ENCODE data around the gene BTF3.

Gene BTF3

DNA sequence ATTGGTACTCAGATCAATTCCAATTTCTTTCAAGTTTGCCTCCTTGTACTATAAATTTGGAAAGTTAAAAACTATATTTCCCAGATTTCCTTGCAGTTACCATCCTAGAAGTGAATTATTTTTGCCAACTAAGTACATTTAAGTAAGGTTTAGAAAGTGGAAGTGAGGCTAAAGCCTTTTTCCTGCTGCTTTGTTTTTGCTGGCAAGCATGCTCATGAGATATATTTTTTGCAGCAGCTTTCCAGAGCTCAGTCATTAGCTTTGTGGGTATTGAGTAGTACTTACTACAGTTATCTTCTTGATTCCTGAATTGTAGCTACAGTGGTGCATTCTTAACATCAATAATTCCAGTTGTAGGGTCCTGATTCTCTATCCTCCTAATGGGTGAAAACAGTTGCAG, 3.5 kb upstream of the BTF3 start:
- no peak overlapping the region for H3K4me3 ChIP-seq (replicated peaks; ENCODE audit: low read depth, low read length)
- TF ChIP-seq, protein P1, sequence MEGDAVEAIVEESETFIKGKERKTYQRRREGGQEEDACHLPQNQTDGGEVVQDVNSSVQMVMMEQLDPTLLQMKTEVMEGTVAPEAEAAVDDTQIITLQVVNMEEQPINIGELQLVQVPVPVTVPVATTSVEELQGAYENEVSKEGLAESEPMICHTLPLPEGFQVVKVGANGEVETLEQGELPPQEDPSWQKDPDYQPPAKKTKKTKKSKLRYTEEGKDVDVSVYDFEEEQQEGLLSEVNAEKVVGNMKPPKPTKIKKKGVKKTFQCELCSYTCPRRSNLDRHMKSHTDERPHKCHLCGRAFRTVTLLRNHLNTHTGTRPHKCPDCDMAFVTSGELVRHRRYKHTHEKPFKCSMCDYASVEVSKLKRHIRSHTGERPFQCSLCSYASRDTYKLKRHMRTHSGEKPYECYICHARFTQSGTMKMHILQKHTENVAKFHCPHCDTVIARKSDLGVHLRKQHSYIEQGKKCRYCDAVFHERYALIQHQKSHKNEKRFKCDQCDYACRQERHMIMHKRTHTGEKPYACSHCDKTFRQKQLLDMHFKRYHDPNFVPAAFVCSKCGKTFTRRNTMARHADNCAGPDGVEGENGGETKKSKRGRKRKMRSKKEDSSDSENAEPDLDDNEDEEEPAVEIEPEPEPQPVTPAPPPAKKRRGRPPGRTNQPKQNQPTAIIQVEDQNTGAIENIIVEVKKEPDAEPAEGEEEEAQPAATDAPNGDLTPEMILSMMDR (IDR thresholded peaks at IDR 0.05; ENCODE audit: low read depth, low read length, missing control alignments) = no peak
- no peak for DNase-seq (ENCODE audit: extremely low read depth, low read depth)

DNA sequence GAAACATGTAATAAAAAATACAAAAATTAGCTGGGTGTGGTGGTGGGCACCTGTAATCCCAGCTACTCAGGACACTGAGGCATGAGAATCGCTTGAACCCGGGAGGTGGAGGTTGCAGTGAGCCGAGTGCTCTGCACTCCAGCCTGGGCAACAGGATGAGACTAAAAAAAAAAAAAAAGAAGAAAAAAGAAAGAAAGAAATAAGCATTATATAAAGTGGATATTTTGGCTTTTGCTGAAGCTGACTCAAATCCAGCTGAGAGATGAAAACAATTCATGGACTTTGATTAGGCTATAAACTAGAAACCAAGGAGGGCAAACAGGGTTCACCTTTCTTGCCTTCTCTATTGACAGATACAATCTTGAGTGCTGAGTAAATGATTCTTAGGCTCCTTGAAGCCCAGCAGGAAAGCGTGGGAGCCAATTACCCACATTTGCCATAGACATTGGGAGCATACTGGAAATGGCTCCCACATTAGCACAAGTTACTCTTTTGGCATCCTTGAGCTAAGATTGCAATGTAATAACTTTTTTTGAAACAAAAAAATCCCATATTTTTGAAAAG, 2.4 kb upstream of the BTF3 start:
- no peak for DNase-seq (ENCODE audit: extremely low read depth, low read depth)
- H3K4me3 ChIP-seq (replicated peaks; ENCODE audit: low read depth, low read length) = no peak overlapping the region
- TF ChIP-seq, protein P1 (IDR thresholded peaks at IDR 0.05; ENCODE audit: low read depth, low read length, missing control alignments) = no peak

DNA sequence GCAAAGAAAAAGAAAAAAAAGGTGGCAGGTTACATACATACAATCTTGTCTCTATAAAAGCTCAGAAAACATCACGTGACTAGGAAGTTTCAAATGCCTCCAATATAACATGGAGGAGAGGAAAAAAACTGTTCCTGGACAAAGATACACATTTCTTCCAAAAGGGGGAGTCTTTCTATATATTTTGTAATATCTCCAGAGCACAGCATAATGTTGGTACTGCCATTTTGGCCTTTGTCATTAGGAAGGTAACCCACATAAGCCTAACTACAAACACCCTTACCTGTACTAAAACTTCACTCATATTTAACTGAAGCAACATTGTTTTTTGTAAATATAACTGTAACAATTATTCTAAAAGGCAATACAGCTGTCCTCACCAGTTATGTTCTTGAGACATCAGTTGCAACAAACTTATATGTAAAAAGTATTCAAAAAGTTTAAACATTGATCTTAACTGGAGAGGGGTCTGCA, 1.2 kb upstream of the BTF3 start:
- TF ChIP-seq, protein P1 (IDR thresholded peaks at IDR 0.05; ENCODE audit: low read depth, low read length, missing control alignments) = peak; percentile 33
- H3K4me3 ChIP-seq (replicated peaks; ENCODE audit: low read depth, low read length) = peak overlapping the region; percentile 95
- DNase-seq (ENCODE audit: extremely low read depth, low read depth) = peak; percentile 66

DNA sequence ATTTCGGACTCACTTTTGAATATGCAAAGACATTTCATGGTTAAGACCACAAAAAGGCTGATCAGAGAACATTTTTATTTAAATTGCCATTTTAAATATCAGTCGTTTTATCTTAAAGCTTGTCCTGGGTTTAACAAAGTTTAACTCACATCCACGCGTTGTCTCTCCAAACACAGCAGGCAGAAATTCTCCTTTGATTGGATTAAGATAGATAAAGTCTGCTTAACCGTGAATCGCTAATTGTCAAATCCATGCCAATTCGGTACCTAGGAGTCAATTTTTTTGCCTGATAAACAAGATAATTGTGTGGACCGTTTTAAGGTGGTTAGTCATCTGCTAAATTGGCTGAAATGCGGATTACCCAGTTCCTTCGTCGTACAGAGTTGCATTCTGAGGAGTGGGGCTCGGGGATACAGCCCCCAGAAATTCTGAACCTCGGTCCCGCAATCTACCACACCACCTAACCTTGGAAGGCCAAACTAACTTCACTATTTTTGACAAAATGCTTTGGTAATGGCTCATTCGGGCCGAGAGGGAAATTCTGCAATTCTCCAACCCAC, 665 bp upstream of the BTF3 start:
- TF ChIP-seq, protein P1 (IDR thresholded peaks at IDR 0.05; ENCODE audit: low read depth, low read length, missing control alignments) = no peak
- H3K4me3 ChIP-seq (replicated peaks; ENCODE audit: low read depth, low read length) = peak overlapping the region; percentile 95
- DNase-seq (ENCODE audit: extremely low read depth, low read depth) = no peak

DNA sequence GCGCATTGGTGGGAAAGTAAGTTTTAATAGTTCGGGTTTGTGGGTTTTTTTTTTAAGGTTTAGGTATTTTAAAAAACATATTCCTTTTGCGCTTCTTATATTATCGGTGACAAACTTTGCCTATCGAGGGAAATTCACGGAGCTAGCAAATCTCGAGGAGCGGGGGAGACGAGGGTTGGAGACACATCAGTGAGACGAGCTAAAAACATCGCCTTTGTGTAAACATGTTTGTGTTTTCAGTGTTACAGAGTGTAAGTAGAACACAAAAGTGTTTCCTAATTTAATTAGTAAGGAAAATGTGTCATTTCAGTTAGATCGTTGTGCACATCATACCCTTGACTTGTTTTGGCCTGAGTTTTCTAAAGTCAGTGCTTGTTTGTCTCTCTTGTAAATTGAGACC, 945 bp downstream of the BTF3 start:
- peak overlapping the region; percentile 95 for H3K4me3 ChIP-seq (replicated peaks; ENCODE audit: low read depth, low read length)
- TF ChIP-seq, protein P1 (IDR thresholded peaks at IDR 0.05; ENCODE audit: low read depth, low read length, missing control alignments) = no peak
- DNase-seq (ENCODE audit: extremely low read depth, low read depth) = no peak

DNA sequence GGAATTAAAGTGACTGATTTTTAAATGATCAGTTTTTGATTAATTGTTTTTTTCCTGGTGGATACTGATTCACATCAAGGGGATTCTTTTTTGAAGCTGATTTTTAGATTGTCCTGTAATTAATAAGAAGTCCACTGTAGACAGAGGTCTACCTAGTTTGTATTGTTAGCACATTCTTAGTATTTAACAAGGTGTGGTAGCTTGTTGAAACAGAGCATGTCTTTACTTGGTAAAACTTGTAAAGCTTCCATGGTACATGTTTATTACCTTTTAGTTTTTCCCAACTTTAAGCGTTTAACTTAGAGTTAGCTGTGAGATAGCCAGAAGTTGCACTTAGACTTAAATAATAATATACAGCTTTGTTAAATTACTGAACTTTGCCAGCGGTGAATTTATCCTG, 1.5 kb downstream of the BTF3 start:
- H3K4me3 ChIP-seq (replicated peaks; ENCODE audit: low read depth, low read length) = peak overlapping the region; percentile 95
- TF ChIP-seq, protein P1 (IDR thresholded peaks at IDR 0.05; ENCODE audit: low read depth, low read length, missing control alignments) = no peak
- DNase-seq (ENCODE audit: extremely low read depth, low read depth) = no peak

Measured in HFF-Myc (cell line).